ENCODE data around the gene ZWINT. TPM values are rescaled to one million over a fixed set of nuclear protein-coding genes. Genes with fewer than 3 reads are reported as not detected.

The ZWINT gene
- total RNA-seq, 1 donor from 2014 or later = 3.3 TPM

DNA sequence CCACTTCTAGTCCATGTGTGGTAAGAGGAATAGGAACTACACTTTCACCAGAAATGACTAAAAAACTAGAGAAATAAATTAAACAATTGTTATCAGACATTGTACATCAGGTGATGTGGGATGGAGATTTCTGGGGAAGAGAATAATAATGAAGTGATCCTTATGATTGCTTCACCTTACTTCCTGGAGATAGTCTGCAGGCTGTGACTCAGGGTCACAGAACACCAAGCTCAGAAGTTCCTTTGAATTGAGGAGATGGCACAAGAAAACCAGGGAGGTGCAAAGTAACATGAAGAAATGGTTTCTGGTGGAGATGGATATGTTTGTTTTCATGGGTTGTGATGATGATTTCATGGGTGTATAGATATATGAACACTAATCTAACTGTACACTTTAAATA, 44.5 kb downstream of the ZWINT start:
- no peak overlapping the region for H3K27ac ChIP-seq
- ATAC-seq = no peak
- no peak overlapping the region for H3K4me3 ChIP-seq
- no peaks in the 10 kb centered on the region for H3K36me3 ChIP-seq
- no peak for DNase-seq
- H3K9me3 ChIP-seq = no peaks in the 10 kb centered on the region
- intact Hi-C loops (cut with DNase I) = no loop called here
- no peak for TF ChIP-seq CTCF (IDR thresholded peaks at IDR 0.05)
- no peaks in the 10 kb centered on the region for H3K27me3 ChIP-seq (ENCODE audit: low read depth)
- H3K4me1 ChIP-seq = no peaks in the 10 kb centered on the region
